GM21576 (cell line): ENCODE measurements around the gene RCVRN.
"Not testable (repeated sequence)": the region's sequence is repeated elsewhere in the genome, so short reads cannot be mapped to it uniquely, and the experiment has no call there.

Experiments
- ATAC-seq: cut with Tn5 transposase; IDR thresholded peaks from one replicate; pipeline ENCODE4 v1.9.1; 2021; ENCODE audit warnings: mild to moderate bottlenecking, moderate library complexity; ENCODE audit not compliant: unreplicated experiment

Gene RCVRN

GRCh38 chr17:9922012-9922848, 17.2 kb upstream of the RCVRN start:
- ATAC-seq = no peak

- ATAC-seq = not testable (repeated sequence)
Observed at GRCh38 chr17:9921216-9921615, 16.1 kb upstream of the RCVRN start.

- ATAC-seq = no peak
Observed at GRCh38 chr17:9918804-9919352, 13.8 kb upstream of the RCVRN start.

- no peak for ATAC-seq
Observed at GRCh38 chr17:9918352-9918751, 13.3 kb upstream of the RCVRN start.

GRCh38 chr17:9917801-9918200, 12.7 kb upstream of the RCVRN start:
- no peak for ATAC-seq

GRCh38 chr17:9917131-9917530, 12.1 kb upstream of the RCVRN start:
- ATAC-seq = no peak

GRCh38 chr17:9916108-9916507, 11.0 kb upstream of the RCVRN start:
- ATAC-seq = no peak

GRCh38 chr17:9913476-9913875, 8.4 kb upstream of the RCVRN start:
- ATAC-seq = no peak

GRCh38 chr17:9912121-9913099, 7.3 kb upstream of the RCVRN start:
- ATAC-seq = no peak

- no peak for ATAC-seq
Observed at GRCh38 chr17:9911089-9911488, 6.0 kb upstream of the RCVRN start.

- ATAC-seq = no peak
Observed at GRCh38 chr17:9908649-9909042, 3.6 kb upstream of the RCVRN start.

GRCh38 chr17:9907883-9908648, 3.0 kb upstream of the RCVRN start:
- no peak for ATAC-seq

GRCh38 chr17:9907131-9907530, 2.1 kb upstream of the RCVRN start:
- ATAC-seq = no peak

- no peak for ATAC-seq
Observed at GRCh38 chr17:9906616-9907015, 1.5 kb upstream of the RCVRN start.

GRCh38 chr17:9905902-9906301, 831 bp upstream of the RCVRN start:
- ATAC-seq = no peak

GRCh38 chr17:9904277-9905077, 594 bp downstream of the RCVRN start:
- ATAC-seq = no peak

- no peak for ATAC-seq
Observed at GRCh38 chr17:9902120-9902519, 3.0 kb downstream of the RCVRN start.

- ATAC-seq = no peak
Observed at GRCh38 chr17:9900784-9901183, 4.3 kb downstream of the RCVRN start.

GRCh38 chr17:9900044-9900594, 5.0 kb downstream of the RCVRN start:
- no peak for ATAC-seq
